Activated CD8-positive, alpha-beta T cell treated with anti-CD3 and anti-CD28 coated beads for 36 hours (primary cell): Measurements from ENCODE around the gene TMEM171. TPM values are rescaled to one million over a fixed set of nuclear protein-coding genes. Genes with fewer than 3 reads are reported as not detected.

Source experiments
- ATAC-seq: fragments of 200-7000 bp; cut with Tn5 transposase; one replicate; pipeline ENCODE4 v1.10.0; 2021; ENCODE audit warnings: mild to moderate bottlenecking, moderate library complexity
- CTCF ChIA-PET: fragments of 350-600 bp; sonication (Branson Sonifier 250); formaldehyde crosslinking; loops from one replicate; lab custom pipeline; 2021; ENCODE audit warnings: antibody characterized with exemption; lab: Charles Lee
- POLR2A ChIA-PET: fragments of 350-600 bp; sonication (Branson Sonifier 250); formaldehyde crosslinking; loops from one replicate; lab custom pipeline; 2021; ENCODE audit warnings: antibody characterized with exemption; lab: Charles Lee
- DNase-seq: peaks from one replicate; pipeline ENCODE4 v3.0.0-alpha.2; 2020
- H3K27ac Mint-ChIP-seq: one replicate; pipeline ENCODE4 v1.8.0; 2021; ENCODE audit warnings: mild to moderate bottlenecking, mixed read lengths
- H3K27me3 Mint-ChIP-seq: one replicate; pipeline ENCODE4 v1.8.0; 2021; ENCODE audit warnings: mixed read lengths
- H3K36me3 Mint-ChIP-seq: one replicate; pipeline ENCODE4 v1.8.0; 2021; ENCODE audit warnings: low read depth, mixed read lengths
- H3K4me1 Mint-ChIP-seq: one replicate; pipeline ENCODE4 v1.8.0; 2021; ENCODE audit warnings: low read depth, mixed read lengths
- H3K4me3 Mint-ChIP-seq: one replicate; pipeline ENCODE4 v1.8.0; 2021; ENCODE audit warnings: mild to moderate bottlenecking, moderate library complexity, mixed read lengths
- H3K9me3 Mint-ChIP-seq: one replicate; pipeline ENCODE4 v1.8.0; 2021; ENCODE audit warnings: mixed read lengths
- CTCF ChIP-seq: fragments of 200-600 bp; IDR thresholded peaks from one replicate; pipeline ENCODE4 v1.8.0; 2022; ENCODE audit warnings: antibody characterized with exemption, mild to moderate bottlenecking
- intact Hi-C: fragments of 100-400 bp; cut with micrococcal nuclease; formaldehyde crosslinking; loops from one replicate; pipeline ENCODE4 v1.10.0; 2022
- total RNA-seq, 2 experiments: library from RNA; stranded (reverse); gene quantifications; one replicate each; pipeline ENCODE4 v1.2.3, GENCODE V29; 2021

Gene TMEM171
- total RNA-seq, 2 experiments from 2014 or later, result not detected

GRCh38 chr5:73137563-73138530, 17.5 kb downstream of the TMEM171 start:
- no peak for TF ChIP-seq CTCF
- intact Hi-C loops, result no loop called here
- ChIA-PET POLR2A (interaction anchor here (0.6 kb wide), 1 partner anchor 60 kb away, joined by 3 read pairs; no protein-coding TSS in a partner anchor), CTCF (interaction anchor here (1.0 kb wide), 1 partner anchor 64 kb away, joined by 3 read pairs; no protein-coding TSS in a partner anchor)
- no peaks in the 10 kb centered on the region for H3K9me3 Mint-ChIP-seq
- no peaks in the 10 kb centered on the region for H3K4me1 Mint-ChIP-seq
- no peaks in the 10 kb centered on the region for H3K36me3 Mint-ChIP-seq
- H3K27ac Mint-ChIP-seq, result no peak overlapping the region
- H3K4me3 Mint-ChIP-seq, result no peak overlapping the region
- ATAC-seq (no peak), DNase-seq (no peak)
- H3K27me3 Mint-ChIP-seq, result peaks cover 50% of the 10 kb centered on the region

- DNase-seq (no peak), ATAC-seq (no peak)
- Mint-ChIP-seq H3K27me3 (peaks cover 50% of the 10 kb centered on the region), H3K27ac (no peak overlapping the region), H3K4me1 (no peaks in the 10 kb centered on the region), H3K9me3 (no peaks in the 10 kb centered on the region), H3K4me3 (no peak overlapping the region), H3K36me3 (no peaks in the 10 kb centered on the region)
- POLR2A ChIA-PET, result no interaction called here
- TF ChIP-seq CTCF, result no peak
- intact Hi-C loops, result no loop called here
- CTCF ChIA-PET, result no interaction called here
Measured at GRCh38 chr5:73139485-73139884, 19.1 kb downstream of the TMEM171 start.

- peaks cover 44% of the 10 kb centered on the region for H3K27me3 Mint-ChIP-seq
- no peak for ATAC-seq
- no peak overlapping the region for H3K27ac Mint-ChIP-seq
- intact Hi-C loops, result no loop called here
- no peak for DNase-seq
- ChIA-PET CTCF (no interaction called here), POLR2A (no interaction called here)
- no peaks in the 10 kb centered on the region for H3K36me3 Mint-ChIP-seq
- no peak overlapping the region for H3K4me3 Mint-ChIP-seq
- TF ChIP-seq CTCF, result no peak
- no peaks in the 10 kb centered on the region for H3K4me1 Mint-ChIP-seq
- no peaks in the 10 kb centered on the region for H3K9me3 Mint-ChIP-seq
Measured at GRCh38 chr5:73140801-73141200, 20.4 kb downstream of the TMEM171 start.

GRCh38 chr5:73142035-73142434, 21.7 kb downstream of the TMEM171 start:
- CTCF ChIA-PET, result no interaction called here
- H3K27ac Mint-ChIP-seq, result no peak overlapping the region
- H3K4me1 Mint-ChIP-seq, result no peaks in the 10 kb centered on the region
- TF ChIP-seq CTCF, result no peak
- no peak for DNase-seq
- no peaks in the 10 kb centered on the region for H3K36me3 Mint-ChIP-seq
- H3K9me3 Mint-ChIP-seq, result no peaks in the 10 kb centered on the region
- ATAC-seq, result no peak
- intact Hi-C loops, result no loop called here
- POLR2A ChIA-PET, result no interaction called here
- H3K27me3 Mint-ChIP-seq, result peaks cover 49% of the 10 kb centered on the region
- H3K4me3 Mint-ChIP-seq, result no peak overlapping the region

- H3K9me3 Mint-ChIP-seq, result no peaks in the 10 kb centered on the region
- H3K27me3 Mint-ChIP-seq, result peaks cover 51% of the 10 kb centered on the region
- no peaks in the 10 kb centered on the region for H3K4me1 Mint-ChIP-seq
- H3K36me3 Mint-ChIP-seq, result no peaks in the 10 kb centered on the region
- ChIA-PET CTCF (no interaction called here), POLR2A (no interaction called here)
- H3K27ac Mint-ChIP-seq, result no peak overlapping the region
- H3K4me3 Mint-ChIP-seq, result no peak overlapping the region
- intact Hi-C loops, result no loop called here
- no peak for ATAC-seq
- no peak for DNase-seq
- no peak for TF ChIP-seq CTCF
Measured at GRCh38 chr5:73143716-73144115, 23.3 kb downstream of the TMEM171 start.
